OCI-LY3 (cell line): ENCODE results near the gene DENND4A.

ENCODE experiments used
- CTCF ChIP-seq: fragments of 200-600, 300-600 bp; sonication (generic); IDR thresholded peaks from 2 replicates; pipeline ENCODE4 v1.5.1; 2014; ENCODE audit warnings: antibody characterized with exemption, low read length, low read depth
- EZH2phosphoT487 ChIP-seq: fragments of 200-600 bp; shearing (Covaris generic); IDR thresholded peaks from 2 replicates; pipeline ENCODE4 v1.6.1; 2018; ENCODE audit warnings: antibody characterized with exemption, mixed run types, low read depth

GRCh38 chr15:65795663-65796216 is 3.6 kb upstream of the DENND4A start:
- TF ChIP-seq CTCF (no peak), EZH2phosphoT487 (no peak)
